Activated B cell treated with CpG ODN at 0.5 μM for 24 hours (primary cell): ENCODE results near the gene RPL35. TPM values are rescaled to one million over a fixed set of nuclear protein-coding genes. Genes with fewer than 3 reads are reported as not detected.

Experiments used
- ATAC-seq: fragments of 200-7000 bp; cut with Tn5 transposase; one replicate; pipeline ENCODE4 v1.10.0; 2021; ENCODE audit warnings: low read depth, mild to moderate bottlenecking, moderate library complexity
- CTCF ChIA-PET: fragments of 350-600 bp; sonication (Branson Sonifier 250); formaldehyde crosslinking; loops from one replicate; lab custom pipeline; 2021; ENCODE audit warnings: antibody characterized with exemption; lab: Charles Lee
- POLR2A ChIA-PET: fragments of 350-600 bp; sonication (Branson Sonifier 250); formaldehyde crosslinking; loops from one replicate; lab custom pipeline; 2021; ENCODE audit warnings: antibody characterized with exemption; lab: Charles Lee
- DNase-seq: peaks from one replicate; pipeline ENCODE4 v3.0.0; 2022
- H3K27ac Mint-ChIP-seq: one replicate; pipeline ENCODE4 v1.8.0; 2020; ENCODE audit warnings: mixed read lengths
- H3K27me3 Mint-ChIP-seq: one replicate; pipeline ENCODE4 v1.8.0; 2021; ENCODE audit warnings: mixed read lengths
- H3K36me3 Mint-ChIP-seq: one replicate; pipeline ENCODE4 v1.8.0; 2021; ENCODE audit warnings: low read depth, mixed read lengths
- H3K4me1 Mint-ChIP-seq: one replicate; pipeline ENCODE4 v1.8.0; 2021; ENCODE audit warnings: mixed read lengths
- H3K4me3 Mint-ChIP-seq: one replicate; pipeline ENCODE4 v1.8.0; 2020; ENCODE audit warnings: mild to moderate bottlenecking, mixed read lengths
- H3K9me3 Mint-ChIP-seq: one replicate; pipeline ENCODE4 v1.8.0; 2020; ENCODE audit warnings: mixed read lengths
- CTCF ChIP-seq: fragments of 200-600 bp; IDR thresholded peaks from one replicate; pipeline ENCODE4 v1.8.0; 2022; ENCODE audit warnings: antibody characterized with exemption, mild to moderate bottlenecking
- intact Hi-C: fragments of 100-400 bp; cut with micrococcal nuclease; formaldehyde crosslinking; loops from one replicate; pipeline ENCODE4 v1.15.1; 2024
- total RNA-seq: library from RNA; stranded (reverse); gene quantifications from 2 replicates; pipeline ENCODE4 v1.2.3, GENCODE V29; 2022

The RPL35 gene
- total RNA-seq, 1 donor from 2014 or later, result 2,037 TPM

GRCh38 chr9:124855566-124855943 is 6.2 kb downstream of the RPL35 start:
- no peak overlapping the region for H3K27ac Mint-ChIP-seq
- CTCF ChIA-PET, result interaction anchor here (5.0 to 12.7 kb wide), 2 partner anchors 37 to 82 kb away, joined by 29 to 216 read pairs; partner anchors contain the start of genes NR6A1 and OLFML2A
- H3K4me1 Mint-ChIP-seq, result peaks cover 33% of the 10 kb centered on the region
- ATAC-seq, result no peak
- peaks cover 41% of the 10 kb centered on the region for H3K36me3 Mint-ChIP-seq
- no peaks in the 10 kb centered on the region for H3K27me3 Mint-ChIP-seq
- POLR2A ChIA-PET, result interaction anchor here (0.7 to 2.1 kb wide), 4 partner anchors 12 to 91 kb away, joined by 3 to 6 read pairs (median 4); partner anchors contain the start of gene NR6A1
- no peak overlapping the region for H3K4me3 Mint-ChIP-seq
- no peak for DNase-seq
- intact Hi-C loops, result no loop called here
- no peaks in the 10 kb centered on the region for H3K9me3 Mint-ChIP-seq
- TF ChIP-seq CTCF, result no peak

GRCh38 chr9:124854822-124855221 is 6.9 kb downstream of the RPL35 start:
- DNase-seq (no peak), ATAC-seq (no peak)
- Mint-ChIP-seq H3K9me3 (no peaks in the 10 kb centered on the region), H3K4me3 (no peak overlapping the region), H3K27ac (peak overlapping the region; percentile 38), H3K4me1 (peaks cover 25% of the 10 kb centered on the region), H3K36me3 (peaks cover 34% of the 10 kb centered on the region), H3K27me3 (no peaks in the 10 kb centered on the region)
- ChIA-PET POLR2A (interaction anchor here (0.6 to 2.1 kb wide), 3 partner anchors 13 to 345 kb away, joined by 3 to 5 read pairs (median 4); partner anchors contain the start of gene RABEPK), CTCF (interaction anchor here (3.2 to 12.7 kb wide), 3 partner anchors 37 to 82 kb away, joined by 17 to 216 read pairs (median 29); partner anchors contain the start of genes NR6A1 and OLFML2A)
- intact Hi-C loops, result loop anchor here (5.0 kb wide), 1 partner anchor 517 kb away; no protein-coding TSS in a partner anchor
- TF ChIP-seq CTCF, result no peak

GRCh38 chr9:124854161-124854560 is 7.6 kb downstream of the RPL35 start:
- ATAC-seq (no peak), DNase-seq (no peak)
- peaks cover 27% of the 10 kb centered on the region for H3K36me3 Mint-ChIP-seq
- ChIA-PET CTCF (interaction anchor here (1.3 to 12.7 kb wide), 9 partner anchors 8 to 289 kb away, joined by 3 to 216 read pairs (median 8); partner anchors contain the start of genes ARPC5L, NR6A1, OLFML2A and RPL35), POLR2A (interaction anchor here (1.3 to 1.6 kb wide), 3 partner anchors 16 to 83 kb away, joined by 5 to 8 read pairs (median 6); partner anchors contain the start of gene NR6A1)
- no peak for TF ChIP-seq CTCF
- peaks cover 20% of the 10 kb centered on the region for H3K4me1 Mint-ChIP-seq
- intact Hi-C loops, result loop anchor here (5.0 kb wide), 1 partner anchor 518 kb away; no protein-coding TSS in a partner anchor
- no peaks in the 10 kb centered on the region for H3K9me3 Mint-ChIP-seq
- H3K4me3 Mint-ChIP-seq, result no peak overlapping the region
- no peaks in the 10 kb centered on the region for H3K27me3 Mint-ChIP-seq
- no peak overlapping the region for H3K27ac Mint-ChIP-seq

GRCh38 chr9:124853605-124854143 is 8.1 kb downstream of the RPL35 start:
- Mint-ChIP-seq H3K36me3 (peaks cover 22% of the 10 kb centered on the region), H3K4me3 (peak overlapping the region; percentile 81), H3K9me3 (no peaks in the 10 kb centered on the region), H3K27ac (no peak overlapping the region), H3K27me3 (no peaks in the 10 kb centered on the region), H3K4me1 (peaks cover 15% of the 10 kb centered on the region)
- ChIA-PET CTCF (interaction anchor here (0.7 to 12.7 kb wide), 13 partner anchors 9 to 290 kb away, joined by 3 to 216 read pairs (median 7); partner anchors contain the start of genes ARPC5L, NR6A1, OLFML2A and RPL35), POLR2A (interaction anchor here (0.7 to 2.9 kb wide), 5 partner anchors 8 to 388 kb away, joined by 3 to 18 read pairs (median 6); partner anchors contain the start of genes ARPC5L, HSPA5, NR6A1 and RPL35)
- ATAC-seq (no peak), DNase-seq (no peak)
- no peak for TF ChIP-seq CTCF
- intact Hi-C loops, result loop anchor here (1.0 to 5.0 kb wide), 8 partner anchors 9 to 519 kb away; partner anchors contain the start of genes ARPC5L and SCAI
